ENCODE data around the gene MFGE8.

Gene MFGE8

DNA sequence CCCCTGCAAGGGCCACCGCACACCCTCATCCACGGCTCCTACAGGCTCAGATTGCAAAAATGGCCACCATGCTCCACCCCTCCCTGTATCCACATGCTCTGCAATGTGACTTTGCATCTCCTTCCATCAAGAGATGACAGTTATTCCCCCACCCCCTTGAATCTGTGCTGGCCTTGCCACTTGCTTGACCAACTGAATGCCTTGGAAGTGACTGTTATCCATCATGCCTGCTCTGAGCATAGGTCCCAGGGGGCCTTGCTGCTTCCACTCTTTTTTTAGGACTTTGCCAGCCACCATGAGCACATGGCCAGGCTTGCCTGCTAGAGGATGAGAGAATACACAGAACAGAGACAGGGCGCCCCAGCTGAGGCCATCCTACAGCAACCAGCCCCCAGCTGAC, 31.4 kb downstream of the MFGE8 start:
- Histone ChIP-seq H3K36me3 (no peaks in the 10 kb centered on the region), H3K4me3 (ENCODE audit: low read depth, low read length) (no peak overlapping the region), H3K4me1 (no peaks in the 10 kb centered on the region), H3K9me3 (no peaks in the 10 kb centered on the region), H3K27me3 (no peaks in the 10 kb centered on the region)
- TF ChIP-seq, protein P1, sequence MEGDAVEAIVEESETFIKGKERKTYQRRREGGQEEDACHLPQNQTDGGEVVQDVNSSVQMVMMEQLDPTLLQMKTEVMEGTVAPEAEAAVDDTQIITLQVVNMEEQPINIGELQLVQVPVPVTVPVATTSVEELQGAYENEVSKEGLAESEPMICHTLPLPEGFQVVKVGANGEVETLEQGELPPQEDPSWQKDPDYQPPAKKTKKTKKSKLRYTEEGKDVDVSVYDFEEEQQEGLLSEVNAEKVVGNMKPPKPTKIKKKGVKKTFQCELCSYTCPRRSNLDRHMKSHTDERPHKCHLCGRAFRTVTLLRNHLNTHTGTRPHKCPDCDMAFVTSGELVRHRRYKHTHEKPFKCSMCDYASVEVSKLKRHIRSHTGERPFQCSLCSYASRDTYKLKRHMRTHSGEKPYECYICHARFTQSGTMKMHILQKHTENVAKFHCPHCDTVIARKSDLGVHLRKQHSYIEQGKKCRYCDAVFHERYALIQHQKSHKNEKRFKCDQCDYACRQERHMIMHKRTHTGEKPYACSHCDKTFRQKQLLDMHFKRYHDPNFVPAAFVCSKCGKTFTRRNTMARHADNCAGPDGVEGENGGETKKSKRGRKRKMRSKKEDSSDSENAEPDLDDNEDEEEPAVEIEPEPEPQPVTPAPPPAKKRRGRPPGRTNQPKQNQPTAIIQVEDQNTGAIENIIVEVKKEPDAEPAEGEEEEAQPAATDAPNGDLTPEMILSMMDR (IDR thresholded peaks at IDR 0.05; ENCODE audit: low read depth, low read length) = no peak
- DNase-seq = no peak

DNA sequence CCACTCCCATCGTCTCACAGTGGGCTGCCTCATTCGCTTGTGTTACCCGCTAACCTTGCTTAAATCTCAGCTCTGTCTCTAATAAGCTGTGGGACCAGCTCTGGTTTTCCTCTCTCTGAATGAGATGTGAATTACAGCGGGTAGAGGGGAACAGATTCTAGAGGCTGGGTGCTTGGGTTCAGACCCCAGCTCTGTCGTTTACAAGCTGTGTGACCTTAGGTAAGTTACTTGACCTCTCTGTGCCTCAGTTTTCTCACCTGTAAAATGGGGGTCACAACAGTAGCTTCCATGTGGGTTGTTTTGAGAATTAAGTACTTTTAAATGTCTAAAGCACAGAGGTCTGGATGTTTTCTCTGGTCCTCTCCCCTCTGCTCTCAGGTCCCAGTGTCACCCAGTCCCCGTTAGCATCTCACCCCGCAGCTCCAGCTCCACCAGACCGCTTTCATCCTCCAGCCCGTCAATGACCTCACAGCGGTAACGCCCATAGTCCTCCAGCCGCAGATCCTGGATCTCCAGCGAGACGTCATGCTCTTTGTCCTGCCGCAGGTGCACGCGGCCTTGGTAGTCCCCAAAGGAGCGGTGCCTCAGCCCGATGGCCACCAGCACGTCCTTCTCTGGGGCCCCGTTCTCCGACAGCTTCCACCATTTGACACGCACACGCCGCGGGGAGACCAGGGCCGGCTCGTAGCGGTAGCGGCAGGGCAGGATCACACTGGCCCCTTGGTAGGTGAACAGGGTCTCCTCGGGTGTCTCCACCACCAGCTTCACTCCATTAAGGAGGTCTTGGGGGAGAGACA, 32.0 kb downstream of the MFGE8 start:
- H3K27me3 ChIP-seq = no peaks in the 10 kb centered on the region
- H3K4me3 ChIP-seq (ENCODE audit: low read depth, low read length) = no peak overlapping the region
- no peaks in the 10 kb centered on the region for H3K36me3 ChIP-seq
- H3K4me1 ChIP-seq = no peaks in the 10 kb centered on the region
- TF ChIP-seq, protein P1 (IDR thresholded peaks at IDR 0.05; ENCODE audit: low read depth, low read length) = no peak
- DNase-seq = no peak
- no peaks in the 10 kb centered on the region for H3K9me3 ChIP-seq

DNA sequence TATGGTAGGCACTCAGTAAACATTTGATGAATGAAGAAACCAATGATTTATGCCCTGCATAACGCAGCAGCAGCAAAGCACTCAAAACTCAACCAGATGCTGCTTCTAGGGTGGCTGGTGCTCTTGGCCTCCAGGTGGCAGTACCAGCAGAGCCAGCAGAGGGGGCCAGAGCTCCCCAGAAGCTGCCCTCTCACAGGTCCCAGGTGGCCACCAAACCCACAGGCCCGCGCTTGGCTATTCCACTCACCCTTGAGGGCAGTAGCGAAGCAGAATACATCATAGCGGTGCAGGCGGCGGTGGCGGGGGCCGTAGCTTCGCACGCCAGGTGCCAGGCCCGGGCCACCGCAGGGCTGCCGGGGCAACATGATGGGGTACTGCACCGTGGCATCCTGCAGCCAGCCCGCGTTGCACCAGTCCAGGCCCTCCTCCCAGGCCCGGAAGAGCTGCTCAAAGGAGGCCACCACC, 34.4 kb downstream of the MFGE8 start:
- Histone ChIP-seq H3K36me3 (no peaks in the 10 kb centered on the region), H3K4me1 (no peaks in the 10 kb centered on the region), H3K9me3 (no peaks in the 10 kb centered on the region), H3K27me3 (peaks cover 12% of the 10 kb centered on the region), H3K4me3 (ENCODE audit: low read depth, low read length) (no peak overlapping the region)
- peak; percentile 87 for DNase-seq
- TF ChIP-seq, protein P1 (IDR thresholded peaks at IDR 0.05; ENCODE audit: low read depth, low read length) = peak; percentile 96

DNA sequence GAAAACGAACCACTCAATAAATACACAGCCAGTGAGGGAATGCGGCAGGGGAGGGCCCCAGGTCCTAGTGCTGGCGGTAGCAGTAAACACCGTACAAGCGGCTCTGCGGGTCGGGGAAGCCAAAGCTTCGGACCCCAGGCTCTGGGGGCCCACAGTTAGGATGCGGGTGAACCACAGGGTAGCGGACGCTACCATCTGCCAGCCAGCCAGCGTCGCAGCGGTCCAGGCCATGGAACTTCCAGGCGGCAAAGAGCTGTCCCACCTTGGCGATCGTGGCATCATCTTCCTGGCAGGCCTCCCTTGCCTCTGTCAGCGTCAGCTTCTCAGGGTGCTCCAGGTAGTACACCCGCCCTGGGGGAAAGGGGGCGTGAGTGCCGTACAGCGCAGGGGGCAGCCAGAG, 35.3 kb downstream of the MFGE8 start:
- no peak overlapping the region for H3K4me3 ChIP-seq (ENCODE audit: low read depth, low read length)
- H3K9me3 ChIP-seq = no peaks in the 10 kb centered on the region
- DNase-seq = no peak
- H3K36me3 ChIP-seq = no peaks in the 10 kb centered on the region
- no peaks in the 10 kb centered on the region for H3K4me1 ChIP-seq
- H3K27me3 ChIP-seq = peaks cover 18% of the 10 kb centered on the region
- TF ChIP-seq, protein P1 (IDR thresholded peaks at IDR 0.05; ENCODE audit: low read depth, low read length) = no peak

DNA sequence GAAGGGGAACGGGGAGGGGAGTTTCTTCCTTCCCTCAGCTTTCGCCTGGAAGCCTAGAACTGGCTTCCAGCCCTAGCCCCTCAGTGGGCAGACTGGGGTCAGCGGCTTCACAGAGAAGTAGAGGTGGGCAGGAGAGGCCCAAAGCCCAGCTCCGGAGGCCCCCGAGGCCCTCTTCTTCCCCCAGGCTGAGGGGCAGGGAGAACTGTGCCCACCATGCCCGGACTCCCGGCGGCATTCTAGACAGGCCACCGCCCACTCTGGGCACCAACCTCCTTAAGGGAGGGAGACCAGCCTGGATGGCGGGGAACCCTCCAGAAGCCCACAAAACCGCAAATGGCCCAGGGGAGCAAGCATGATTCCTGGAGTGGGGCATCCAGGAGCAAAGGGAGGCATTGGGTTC, 35.8 kb downstream of the MFGE8 start:
- no peaks in the 10 kb centered on the region for H3K36me3 ChIP-seq
- DNase-seq = no peak
- H3K4me1 ChIP-seq = no peaks in the 10 kb centered on the region
- peaks cover 20% of the 10 kb centered on the region for H3K27me3 ChIP-seq
- TF ChIP-seq, protein P1 (IDR thresholded peaks at IDR 0.05; ENCODE audit: low read depth, low read length) = no peak
- H3K4me3 ChIP-seq (ENCODE audit: low read depth, low read length) = no peak overlapping the region
- no peaks in the 10 kb centered on the region for H3K9me3 ChIP-seq

DNA sequence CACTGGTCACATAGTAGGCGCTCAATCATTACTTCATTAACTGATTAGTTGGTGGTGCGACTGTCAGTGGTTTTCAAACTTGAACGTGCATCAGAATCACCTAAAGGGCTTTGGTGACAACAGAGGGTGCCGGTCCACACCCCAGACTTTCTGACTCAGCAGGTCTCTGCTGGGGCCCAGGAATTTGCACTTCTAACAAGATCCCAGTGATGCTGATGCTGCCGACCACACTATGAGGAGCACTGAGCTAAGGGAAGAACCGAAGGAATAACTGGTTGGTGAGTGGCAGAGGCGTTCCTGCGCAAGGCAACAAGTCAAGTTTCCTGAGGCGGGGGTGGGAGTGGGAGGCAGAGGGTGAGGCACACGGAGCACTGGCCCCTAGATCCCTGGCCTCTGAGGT, 36.6 kb downstream of the MFGE8 start:
- H3K4me1 ChIP-seq = no peaks in the 10 kb centered on the region
- no peaks in the 10 kb centered on the region for H3K9me3 ChIP-seq
- no peaks in the 10 kb centered on the region for H3K36me3 ChIP-seq
- DNase-seq = no peak
- TF ChIP-seq, protein P1 (IDR thresholded peaks at IDR 0.05; ENCODE audit: low read depth, low read length) = no peak
- H3K27me3 ChIP-seq = peaks cover 25% of the 10 kb centered on the region
- no peak overlapping the region for H3K4me3 ChIP-seq (ENCODE audit: low read depth, low read length)

All from BE2C (cell line).